ENCODE data around the gene RPN2. TPM values are rescaled to one million over a fixed set of nuclear protein-coding genes. Genes with fewer than 3 reads are reported as not detected.

The RPN2 gene
- polyA plus RNA-seq, 1 of the 3 experiments (the other 2 are of a cell fraction), result 420 TPM

GRCh38 chr20:37205794-37206193, 26.7 kb downstream of the RPN2 start:
- Histone ChIP-seq H3K79me2 (ENCODE audit: insufficient read depth) (peaks cover 28% of the 10 kb centered on the region), H2AFZ (ENCODE audit: low read depth) (no peak overlapping the region), H3K27me3 (ENCODE audit: insufficient read depth) (no peaks in the 10 kb centered on the region), H3K4me3 (ENCODE audit: low read depth in 2 of 2, low read length in 1 of 2) (no peak overlapping the region), H3K4me1 (ENCODE audit: control insufficient read depth in 1 of 2, insufficient read depth in 2 of 2, low read depth in 1 of 2, low read length in 1 of 2) (peaks cover 13 to 26% of the 10 kb centered on the region in 2 experiments), H3K9me3 (no peaks in the 10 kb centered on the region), H3K9me2 (no peaks in the 10 kb centered on the region), H3K27ac (ENCODE audit: low read depth in 2 of 2, low read length in 1 of 2) (no peak overlapping the region), H4K20me1 (ENCODE audit: insufficient read depth) (peaks cover 14% of the 10 kb centered on the region), H3K4me2 (no peak overlapping the region), H3K9ac (no peak overlapping the region), H3F3A (replicated peaks; ENCODE audit: insufficient read depth) (peaks cover 15% of the 10 kb centered on the region), H3K36me3 (replicated peaks in 1 of 2; ENCODE audit: control insufficient read depth in 1 of 2, insufficient read depth in 2 of 2, low read length in 1 of 2) (peaks cover 63 to 81% of the 10 kb centered on the region in 2 experiments)
- WGBS (ENCODE audit: low lambda C conversion rate), result 93% methylated on average over 2 of the region's 2 CpGs
- TF ChIP-seq REST (IDR thresholded peaks at IDR 0.05; ENCODE audit: low read depth, low read length), result no peak
- no peak for TF ChIP-seq GABPA (IDR thresholded peaks at IDR 0.05; ENCODE audit: low read depth)
- TF ChIP-seq EP300 (IDR thresholded peaks at IDR 0.05; ENCODE audit: borderline replicate concordance in 1 of 2, low read depth in 1 of 2, low read length in 1 of 2), result no peak
- TF ChIP-seq YY1 (IDR thresholded peaks at IDR 0.05; ENCODE audit: low read depth), result no peak
- no peak for TF ChIP-seq RFX5 (IDR thresholded peaks at IDR 0.05; ENCODE audit: low read length)
- TF ChIP-seq GATA2 (CRISPR knock-in tag; IDR thresholded peaks at IDR 0.05), result no peak
- TF ChIP-seq JUND (IDR thresholded peaks at IDR 0.05), result no peak
- no peak for TF ChIP-seq RCOR1 (IDR thresholded peaks at IDR 0.05; ENCODE audit: low read length)
- no peak for TF ChIP-seq ZBTB33 (IDR thresholded peaks at IDR 0.05; ENCODE audit: borderline replicate concordance, low read depth)
- ChIA-PET CTCF (interaction anchor here (1.3 to 2.3 kb wide), 3 partner anchors 11 to 17 kb away, joined by 3 to 13 read pairs (median 7); no protein-coding TSS in a partner anchor), POLR2A (no interaction called here)
- DNase-seq, result no peak

GRCh38 chr20:37207171-37207570, 28.0 kb downstream of the RPN2 start:
- no peaks in the 10 kb centered on the region for H3K27me3 ChIP-seq (ENCODE audit: insufficient read depth)
- H3K9ac ChIP-seq, result no peak overlapping the region
- H3K4me1 ChIP-seq (ENCODE audit: control insufficient read depth in 1 of 2, insufficient read depth in 2 of 2, low read depth in 1 of 2, low read length in 1 of 2), result peaks cover 3 to 16% of the 10 kb centered on the region in 2 experiments; a peak in 3 of 4 replicates
- H3K4me2 ChIP-seq, result no peak overlapping the region
- peak overlapping the region in 1 of 2 experiments; percentile 23; a peak in 1 of 4 replicates for H3K27ac ChIP-seq (ENCODE audit: low read depth in 2 of 2, low read length in 1 of 2)
- H3K9me2 ChIP-seq, result no peaks in the 10 kb centered on the region
- ChIA-PET CTCF (no interaction called here), POLR2A (no interaction called here)
- no peak overlapping the region for H2AFZ ChIP-seq (ENCODE audit: low read depth)
- 0 out of 2 replicates have a peak, but pooled peaks cover 5% of the 10 kb centered on the region for H4K20me1 ChIP-seq (ENCODE audit: insufficient read depth)
- WGBS (ENCODE audit: low lambda C conversion rate), result 89% methylated on average over 10 of the region's 11 CpGs
- H3K9me3 ChIP-seq, result no peaks in the 10 kb centered on the region
- H3F3A ChIP-seq (replicated peaks; ENCODE audit: insufficient read depth), result peaks cover 7% of the 10 kb centered on the region
- no peak for DNase-seq
- peaks cover 54 to 84% of the 10 kb centered on the region in 2 experiments for H3K36me3 ChIP-seq (replicated peaks in 1 of 2; ENCODE audit: control insufficient read depth in 1 of 2, insufficient read depth in 2 of 2, low read length in 1 of 2)
- no peak overlapping the region for H3K4me3 ChIP-seq (ENCODE audit: low read depth in 2 of 2, low read length in 1 of 2)
- peaks cover 21% of the 10 kb centered on the region for H3K79me2 ChIP-seq (ENCODE audit: insufficient read depth)
- no peak for TF ChIP-seq CHD2 (IDR thresholded peaks at IDR 0.05; ENCODE audit: low read length, partially characterized antibody)
- no peak for TF ChIP-seq EZH2phosphoT487 (IDR thresholded peaks at IDR 0.05; ENCODE audit: borderline replicate concordance, low read depth)
- no peak for TF ChIP-seq PBX3 (IDR thresholded peaks at IDR 0.05)
- no peak for TF ChIP-seq POLR2AphosphoS5 (IDR thresholded peaks at IDR 0.05; ENCODE audit: low read depth, low read length)
- no peak for TF ChIP-seq USF1 (IDR thresholded peaks at IDR 0.05; ENCODE audit: borderline replicate concordance, low read depth)
